DMS79 (cell line): ENCODE results near the gene TUG1.

Experiments
- DNase-seq: peaks from one replicate; lab custom pipeline; 2025; lab: John Stamatoyannopoulos, UW

TUG1 gene

GRCh38 chr22:30947816-30948454 lies 21.1 kb upstream of the TUG1 start:
- peak; percentile 7 for DNase-seq

GRCh38 chr22:30948930-30949342 lies 20.1 kb upstream of the TUG1 start:
- no peak for DNase-seq

- DNase-seq: no peak
Measured at GRCh38 chr22:30949934-30950660, 19.0 kb upstream of the TUG1 start.

GRCh38 chr22:30953206-30953605 lies 15.9 kb upstream of the TUG1 start:
- no peak for DNase-seq

GRCh38 chr22:30955153-30955552 lies 13.9 kb upstream of the TUG1 start:
- no peak for DNase-seq

- DNase-seq: no peak
Measured at GRCh38 chr22:30964858-30965257, 4.2 kb upstream of the TUG1 start.

GRCh38 chr22:30968015-30968923 lies 796 bp upstream of the TUG1 start, which contains the start of gene MORC2:
Gene MORC2 (minus strand): TSS chr22:30968774. CDS start chr22:30967889, 885 bp downstream.
- DNase-seq: peak; percentile 36

GRCh38 chr22:30969532-30970355 lies 679 bp downstream of the TUG1 start:
- DNase-seq: no peak

- no peak for DNase-seq
Measured at GRCh38 chr22:30970356-30970746, 1.3 kb downstream of the TUG1 start.

GRCh38 chr22:30978304-30978962 lies 9.4 kb downstream of the TUG1 start:
- no peak for DNase-seq

GRCh38 chr22:30979932-30980331 lies 10.9 kb downstream of the TUG1 start:
- DNase-seq: no peak

- no peak for DNase-seq
Measured at GRCh38 chr22:30982512-30982911, 13.4 kb downstream of the TUG1 start.

GRCh38 chr22:30984317-30984716 lies 15.3 kb downstream of the TUG1 start:
- DNase-seq: no peak

- no peak for DNase-seq
Measured at GRCh38 chr22:30985561-30986208, 16.6 kb downstream of the TUG1 start.

- no peak for DNase-seq
Measured at GRCh38 chr22:30989474-30989873, 20.4 kb downstream of the TUG1 start.

GRCh38 chr22:30990690-30991089 lies 21.6 kb downstream of the TUG1 start:
- no peak for DNase-seq

- DNase-seq: no peak
Measured at GRCh38 chr22:30992565-30992964, 23.5 kb downstream of the TUG1 start.

- no peak for DNase-seq
Measured at GRCh38 chr22:30994960-30995359, 25.9 kb downstream of the TUG1 start.

GRCh38 chr22:30996462-30996861 lies 27.4 kb downstream of the TUG1 start:
- DNase-seq: no peak

- no peak for DNase-seq
Measured at GRCh38 chr22:30998329-30998728, 29.3 kb downstream of the TUG1 start.
